Spleen (tissue), 7 donors: Measurements from ENCODE around the gene POLD2.

ENCODE experiments used
- CTCF ChIP-seq, 11 experiments: fragments of 200-600 bp in 7 of 11; fragments of 450-650 bp in 4 of 11; sonication (generic) in 4 of 11; IDR thresholded peaks in 8 of 11; conservative IDR thresholded peaks in 3 of 11; 1 replicate in 7 of 11; 2 replicates in 4 of 11; pipeline versions ENCODE4 v1.4.0 to v1.8.0; 2016 to 2021; ENCODE audit warnings: antibody characterized with exemption in 11 of 11, inconsistent platforms in 4 of 11, mild to moderate bottlenecking in 1 of 11
- POLR2A ChIP-seq, 3 donors: fragments of 450-650 bp; IDR thresholded peaks; one replicate each; pipeline ENCODE4 v1.5.1; 2017; ENCODE audit warnings: antibody characterized with exemption in 3 of 3, mild to moderate bottlenecking in 1 of 3
- POLR2AphosphoS5 ChIP-seq, 3 donors: sonication (generic); formaldehyde crosslinking; IDR thresholded peaks; one replicate each; pipeline ENCODE4 v1.5.1; 2017; ENCODE audit warnings: antibody characterized with exemption in 3 of 3
- donor health status: DM: no; HTN: no; CAD: no; lungs with moderate emphysema.
- donor health status: DM: no; HTN: no; CAD: no.
- donor health status: DM: no; HTN: no; CAD: no.

- TF ChIP-seq CTCF (IDR thresholded peaks at IDR 0.05 in 8 of 11, conservative IDR thresholded peaks at IDR 0.05 in 3 of 11) (no peak), POLR2A (IDR thresholded peaks at IDR 0.05) (no peak), POLR2AphosphoS5 (IDR thresholded peaks at IDR 0.05) (no peak)
Observed at GRCh38 chr7:44141221-44141850, 18.0 kb upstream of the POLD2 start, which contains the start of gene MYL7.
